ENCODE results near the gene POLA1.

The POLA1 gene

GRCh38 chrX:24851780-24852179, 158.1 kb downstream of the POLA1 start (continued):
- TF ChIP-seq ZNF610 (tag by site-specific recombination; IDR thresholded peaks at IDR 0.05; ENCODE audit: borderline replicate concordance) (no peak), ZNF354C (tag by site-specific recombination; IDR thresholded peaks at IDR 0.05; ENCODE audit: borderline replicate concordance, low read depth) (no peak), ZFHX2 (tag by site-specific recombination; conservative IDR thresholded peaks at IDR 0.05) (no peak), ZNF76 (tag by site-specific recombination; IDR thresholded peaks at IDR 0.05; ENCODE audit: borderline replicate concordance, low read depth) (no peak), ZNF132 (tag by site-specific recombination; IDR thresholded peaks at IDR 0.05; ENCODE audit: borderline replicate concordance) (no peak), ZNF211 (tag by site-specific recombination; IDR thresholded peaks at IDR 0.05; ENCODE audit: low read depth) (no peak), PRDM1 (tag by site-specific recombination; IDR thresholded peaks at IDR 0.05) (no peak), ZNF16 (tag by site-specific recombination; IDR thresholded peaks at IDR 0.05; ENCODE audit: low read depth) (no peak), HIC1 (tag by site-specific recombination; IDR thresholded peaks at IDR 0.05) (no peak)

DNA sequence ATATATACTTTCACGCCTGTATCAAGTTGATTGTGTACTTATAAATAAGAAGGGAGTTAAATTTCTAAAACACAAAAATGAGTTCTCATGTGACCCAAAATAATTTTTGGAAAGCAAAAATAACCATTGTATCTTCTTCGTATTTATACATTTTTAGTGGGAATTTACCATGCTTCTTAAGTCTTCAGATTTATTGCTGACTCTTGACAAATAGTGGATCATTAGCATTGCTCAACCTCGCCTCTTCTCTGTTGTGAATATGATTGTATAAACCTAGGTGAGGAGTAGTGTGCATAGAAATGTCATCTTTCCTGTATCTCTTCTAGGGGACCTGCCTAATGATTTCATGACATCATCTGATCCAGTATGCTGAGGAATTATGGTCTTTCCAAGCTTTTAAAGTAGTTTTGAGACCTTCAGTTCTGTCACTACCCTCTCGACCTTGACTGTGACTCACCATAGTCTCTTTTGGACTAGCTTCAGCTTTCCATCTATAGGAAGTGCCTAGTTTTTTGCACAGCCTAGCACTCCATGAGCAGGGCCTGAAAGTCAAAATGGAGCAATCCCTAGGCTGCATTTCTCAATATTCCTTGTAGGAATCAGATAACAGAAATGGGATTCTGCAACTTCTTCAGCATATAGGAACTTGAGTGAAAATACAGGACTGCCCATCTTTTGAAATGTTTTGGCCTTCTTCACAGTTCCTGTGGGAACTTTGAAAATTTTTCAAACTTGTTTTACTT, 164.5 kb downstream of the POLA1 start:
- no peaks in the 10 kb centered on the region for H3K9me3 ChIP-seq (ENCODE audit: control insufficient read depth, insufficient read depth, low read depth, low read length)
- ChIA-PET CTCF (interaction anchor here (0.6 kb wide), 1 partner anchor 565 kb away, joined by 3 read pairs; no protein-coding TSS in a partner anchor), POLR2A (no interaction called here)
- H3K4me3 ChIP-seq (ENCODE audit: low read depth, low read length), result no peak overlapping the region
- TF ChIP-seq ZNF292 (tag by site-specific recombination; IDR thresholded peaks at IDR 0.05; ENCODE audit: borderline replicate concordance, low read depth), result no peak
- TF ChIP-seq, protein P1, sequence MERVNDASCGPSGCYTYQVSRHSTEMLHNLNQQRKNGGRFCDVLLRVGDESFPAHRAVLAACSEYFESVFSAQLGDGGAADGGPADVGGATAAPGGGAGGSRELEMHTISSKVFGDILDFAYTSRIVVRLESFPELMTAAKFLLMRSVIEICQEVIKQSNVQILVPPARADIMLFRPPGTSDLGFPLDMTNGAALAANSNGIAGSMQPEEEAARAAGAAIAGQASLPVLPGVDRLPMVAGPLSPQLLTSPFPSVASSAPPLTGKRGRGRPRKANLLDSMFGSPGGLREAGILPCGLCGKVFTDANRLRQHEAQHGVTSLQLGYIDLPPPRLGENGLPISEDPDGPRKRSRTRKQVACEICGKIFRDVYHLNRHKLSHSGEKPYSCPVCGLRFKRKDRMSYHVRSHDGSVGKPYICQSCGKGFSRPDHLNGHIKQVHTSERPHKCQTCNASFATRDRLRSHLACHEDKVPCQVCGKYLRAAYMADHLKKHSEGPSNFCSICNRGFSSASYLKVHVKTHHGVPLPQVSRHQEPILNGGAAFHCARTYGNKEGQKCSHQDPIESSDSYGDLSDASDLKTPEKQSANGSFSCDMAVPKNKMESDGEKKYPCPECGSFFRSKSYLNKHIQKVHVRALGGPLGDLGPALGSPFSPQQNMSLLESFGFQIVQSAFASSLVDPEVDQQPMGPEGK (tag by site-specific recombination; IDR thresholded peaks at IDR 0.05), result no peak
- no peak for TF ChIP-seq SALL2 (tag by site-specific recombination; IDR thresholded peaks at IDR 0.05; ENCODE audit: borderline replicate concordance)
- no peak for TF ChIP-seq ZNF302 (tag by site-specific recombination; IDR thresholded peaks at IDR 0.05; ENCODE audit: low read depth)
- TF ChIP-seq ATF2 (tag by site-specific recombination; IDR thresholded peaks at IDR 0.05; ENCODE audit: low read depth), result peak; percentile 65; the same call in 1 of the 2 replicates
- TF ChIP-seq BCL6B (tag by site-specific recombination; IDR thresholded peaks at IDR 0.05), result no peak
- H3K27ac ChIP-seq (ENCODE audit: extremely low read depth, low read depth, low read length), result no peak overlapping the region
- H3K4me1 ChIP-seq (ENCODE audit: control insufficient read depth, insufficient read depth, low read length), result no peaks in the 10 kb centered on the region
- peaks cover 3 to 7% of the 10 kb centered on the region in 2 experiments for H3K36me3 ChIP-seq (ENCODE audit: control insufficient read depth in 2 of 2, insufficient read depth in 1 of 2, low read length in 2 of 2)
